ENCODE measurements around the gene SUSD2. TPM values are rescaled to one million over a fixed set of nuclear protein-coding genes. Genes with fewer than 3 reads are reported as not detected.
"Not testable (repeated sequence)": the region's sequence is repeated elsewhere in the genome, so short reads cannot be mapped to it uniquely, and the experiment has no call there.

SUSD2 gene
- polyA plus RNA-seq, 1 donor from 2014 or later: not detected

DNA sequence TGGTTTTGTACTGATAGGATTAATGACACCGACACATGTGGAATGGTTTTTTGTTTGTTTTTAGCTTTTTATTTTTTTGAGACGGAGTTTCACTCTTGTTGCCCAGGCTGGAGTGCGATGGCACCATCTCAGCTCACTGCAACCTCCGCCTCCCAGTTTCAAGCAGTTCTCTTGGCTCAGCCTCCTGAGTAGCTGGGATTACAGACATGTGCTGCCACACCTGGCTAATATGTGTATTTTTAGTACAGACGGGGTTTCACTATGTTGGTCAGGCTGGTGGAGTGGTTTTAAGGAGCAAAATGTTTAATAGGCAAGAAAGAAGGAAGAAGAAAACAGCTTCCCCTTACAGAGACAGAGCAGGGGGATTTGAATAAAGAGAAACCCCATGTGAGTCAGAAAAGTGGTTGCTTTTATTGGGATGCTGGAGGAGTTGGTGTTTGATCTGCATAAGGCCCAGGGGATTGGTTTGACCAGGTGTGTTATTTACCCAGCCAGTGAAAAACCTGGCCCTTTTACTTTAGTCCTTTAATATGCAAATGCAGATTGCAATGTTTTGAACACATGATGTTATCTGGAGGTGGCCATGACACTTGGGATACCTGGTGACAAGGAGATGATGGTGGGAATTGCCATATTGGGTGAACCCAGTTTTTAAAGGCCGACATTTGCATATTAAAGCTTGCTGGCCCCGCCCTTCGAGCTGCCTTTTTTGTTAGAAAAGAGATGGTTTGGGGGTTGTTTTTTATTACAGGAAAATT lies 24.3 kb downstream of the SUSD2 start:
- H3K4me3 Mint-ChIP-seq: no peak overlapping the region
- H3K4me1 Mint-ChIP-seq: peaks cover 18 to 20% (median 18%) of the 10 kb centered on the region in 3 donors
- peak overlapping the region in 1 of 3 donors; percentile 39 for H3K27ac Mint-ChIP-seq
- H3K9me3 Mint-ChIP-seq: no peaks in the 10 kb centered on the region
- peaks cover 7% of the 10 kb centered on the region for H3K27me3 Mint-ChIP-seq
- no peaks in the 10 kb centered on the region for H3K36me3 Mint-ChIP-seq

DNA sequence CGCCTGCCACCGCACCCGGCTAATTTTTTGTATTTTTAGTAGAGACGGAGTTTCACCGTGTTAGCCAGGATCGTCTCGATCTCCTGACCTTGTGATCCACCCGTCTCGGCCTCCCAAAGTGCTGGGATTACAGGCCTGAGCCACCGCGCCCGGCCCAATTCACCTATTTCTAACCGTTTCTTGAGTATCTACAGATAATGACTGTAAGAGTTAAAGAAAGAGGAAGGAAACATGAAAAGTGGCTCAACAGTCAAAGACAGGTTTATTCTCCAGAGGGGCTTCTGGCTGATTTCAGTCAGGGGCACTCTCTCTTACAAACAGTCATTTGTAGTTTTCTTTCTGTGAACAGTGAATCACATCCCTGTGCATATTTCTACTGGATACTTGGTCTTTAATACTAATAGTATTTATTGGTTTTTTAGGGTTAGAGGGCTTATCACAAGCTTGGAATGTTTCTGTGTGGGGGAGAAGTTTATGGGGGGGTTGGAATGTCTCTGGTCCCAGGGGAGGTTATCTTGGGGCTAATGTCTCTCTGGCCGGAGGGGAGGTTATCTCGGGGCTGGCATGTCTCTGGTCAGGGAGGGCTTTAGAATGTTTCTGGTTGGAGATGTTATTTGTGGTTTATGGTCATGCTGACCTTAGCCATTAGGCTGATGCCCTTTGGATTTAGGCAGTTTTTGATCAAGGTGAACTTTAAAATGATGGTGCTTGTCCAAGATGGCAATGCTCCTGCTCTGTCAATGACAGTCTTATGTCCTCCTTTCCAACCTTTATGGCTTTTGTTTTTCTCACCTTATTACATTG lies 25.4 kb downstream of the SUSD2 start:
- H3K27ac Mint-ChIP-seq, H3K9me3 Mint-ChIP-seq, H3K36me3 Mint-ChIP-seq, H3K27me3 Mint-ChIP-seq: not testable (repeated sequence)
- Mint-ChIP-seq H3K4me3 (peak overlapping the region in 2 of 4 donors; percentile 75 to 81), H3K4me1 (peaks cover 18 to 20% (median 18%) of the 10 kb centered on the region in 3 donors)

DNA sequence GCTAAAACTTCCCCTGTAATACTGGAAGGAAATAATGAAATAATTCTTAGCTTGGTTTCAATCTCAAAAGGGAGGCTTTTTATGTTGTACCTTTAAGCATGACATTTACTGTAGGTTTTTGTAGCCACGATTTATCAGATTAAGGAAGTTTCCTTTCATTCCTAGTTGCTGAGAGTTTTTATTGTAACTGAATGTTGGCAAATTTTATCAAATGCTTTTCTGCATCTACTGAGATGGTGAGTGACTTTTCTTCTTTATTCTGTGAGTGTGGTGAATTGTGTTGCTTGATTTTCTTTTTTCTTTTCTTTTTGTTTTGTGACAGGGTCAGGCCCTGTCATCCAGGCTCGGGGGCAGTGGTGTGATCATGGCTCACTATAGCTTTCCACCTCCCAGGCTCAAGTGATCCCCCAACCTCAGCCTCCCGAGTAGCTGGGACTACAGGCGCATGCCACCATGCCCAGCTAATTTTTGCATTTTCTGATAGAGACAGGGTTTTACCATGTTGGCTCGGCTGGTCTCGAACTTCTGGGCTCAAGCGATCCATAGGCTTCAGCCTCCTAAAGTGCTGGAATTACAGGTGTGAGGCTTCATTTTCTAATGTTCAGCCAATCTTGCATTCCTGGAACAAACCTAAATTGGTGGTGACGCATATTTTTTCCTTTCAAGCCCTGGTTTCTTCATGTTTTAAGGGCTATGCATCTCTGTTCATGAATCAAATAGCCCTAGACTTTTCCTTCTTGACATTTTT lies 26.2 kb downstream of the SUSD2 start:
- Mint-ChIP-seq H3K9me3 (no peaks in the 10 kb centered on the region), H3K27me3 (peaks cover 4% of the 10 kb centered on the region), H3K4me1 (peaks cover 16 to 22% (median 18%) of the 10 kb centered on the region in 3 donors), H3K27ac (peak overlapping the region in 1 of 3 donors; percentile 2), H3K4me3 (no peak overlapping the region), H3K36me3 (no peaks in the 10 kb centered on the region)

DNA sequence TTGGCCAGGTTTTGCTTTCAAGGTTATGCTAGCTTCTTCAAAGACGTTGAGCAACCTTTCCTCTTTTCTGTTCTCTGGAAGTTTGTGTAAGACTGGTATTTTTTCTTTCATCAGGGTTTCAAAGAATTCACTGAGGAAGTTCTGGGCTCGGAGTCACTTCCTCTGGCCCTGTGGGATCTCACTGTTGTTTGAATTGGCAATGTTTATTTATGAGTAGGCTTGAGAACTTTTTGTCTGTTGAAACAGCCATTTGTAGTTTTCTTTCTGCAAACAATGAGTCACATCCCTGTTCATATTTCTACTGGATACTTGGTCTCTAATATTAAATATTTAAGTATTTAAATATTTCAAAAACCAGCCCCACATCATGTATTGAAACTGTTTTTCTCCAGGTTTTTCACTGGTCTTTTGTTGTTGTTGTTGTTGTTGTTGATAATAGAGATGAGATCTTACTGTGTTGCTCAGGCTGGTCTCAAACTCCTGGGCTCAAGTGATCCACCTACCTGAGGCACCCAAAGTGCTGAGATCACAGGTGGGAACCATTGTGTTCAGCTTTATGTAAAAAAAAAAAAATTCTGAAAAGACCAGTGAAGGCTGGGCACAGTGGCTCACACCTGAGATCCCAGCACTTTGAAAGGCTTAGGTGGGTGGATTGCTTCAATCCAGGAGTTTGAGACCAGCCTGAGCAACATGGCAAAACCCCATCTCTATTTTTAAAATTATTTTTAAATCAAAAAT lies 26.9 kb downstream of the SUSD2 start:
- peaks cover 4% of the 10 kb centered on the region for H3K27me3 Mint-ChIP-seq
- H3K27ac Mint-ChIP-seq: no peak overlapping the region
- H3K9me3 Mint-ChIP-seq: no peaks in the 10 kb centered on the region
- H3K4me1 Mint-ChIP-seq: peaks cover 16 to 22% (median 18%) of the 10 kb centered on the region in 3 donors
- H3K4me3 Mint-ChIP-seq: no peak overlapping the region
- no peaks in the 10 kb centered on the region for H3K36me3 Mint-ChIP-seq

DNA sequence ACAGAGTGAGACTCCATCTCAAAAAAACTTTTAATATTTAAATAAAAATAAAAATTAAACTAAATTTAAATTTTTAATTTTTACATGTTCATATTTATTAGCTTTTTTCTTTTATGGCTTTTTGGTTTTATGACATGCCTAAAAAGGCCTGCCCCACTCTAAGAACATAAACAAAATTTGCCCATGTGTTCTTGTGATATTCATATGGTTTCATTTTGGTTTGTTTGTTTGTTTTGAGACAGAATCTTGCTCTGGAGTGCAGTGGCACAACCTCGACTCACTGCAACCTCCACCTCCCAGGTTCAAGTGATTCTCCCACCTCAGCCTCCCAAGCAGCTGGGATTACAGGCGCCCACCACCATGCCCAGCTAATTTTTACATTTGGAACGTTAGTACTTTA lies 27.7 kb downstream of the SUSD2 start:
- H3K27ac Mint-ChIP-seq: no peak overlapping the region
- no peaks in the 10 kb centered on the region for H3K36me3 Mint-ChIP-seq
- H3K27me3 Mint-ChIP-seq: peaks cover 4% of the 10 kb centered on the region
- H3K4me1 Mint-ChIP-seq: peaks cover 16 to 22% (median 18%) of the 10 kb centered on the region in 3 donors
- no peak overlapping the region for H3K4me3 Mint-ChIP-seq
- H3K9me3 Mint-ChIP-seq: no peaks in the 10 kb centered on the region

DNA sequence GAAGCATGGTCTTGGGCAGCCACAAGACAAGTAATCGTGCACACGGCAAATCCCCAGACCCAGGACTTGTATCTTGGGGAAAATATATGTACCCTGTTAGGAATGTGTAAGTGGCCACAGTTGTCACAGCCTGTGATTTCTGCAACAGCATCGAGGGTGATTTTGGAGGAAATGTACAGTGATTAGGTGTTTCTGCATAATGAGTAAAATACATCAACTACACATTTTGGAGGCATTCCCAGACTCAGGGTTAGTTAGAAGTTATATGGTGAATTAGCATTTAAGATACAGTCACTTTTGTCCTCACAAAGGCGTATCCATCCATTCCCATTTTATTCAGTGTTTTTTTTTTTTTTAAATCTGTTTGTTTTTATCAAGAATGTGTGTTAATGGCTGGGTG lies 28.4 kb downstream of the SUSD2 start:
- H3K36me3 Mint-ChIP-seq: no peaks in the 10 kb centered on the region
- H3K27me3 Mint-ChIP-seq: peaks cover 9% of the 10 kb centered on the region
- no peaks in the 10 kb centered on the region for H3K9me3 Mint-ChIP-seq
- no peak overlapping the region for H3K4me3 Mint-ChIP-seq
- H3K4me1 Mint-ChIP-seq: peaks cover 14 to 22% (median 16%) of the 10 kb centered on the region in 3 donors
- H3K27ac Mint-ChIP-seq: no peak overlapping the region

DNA sequence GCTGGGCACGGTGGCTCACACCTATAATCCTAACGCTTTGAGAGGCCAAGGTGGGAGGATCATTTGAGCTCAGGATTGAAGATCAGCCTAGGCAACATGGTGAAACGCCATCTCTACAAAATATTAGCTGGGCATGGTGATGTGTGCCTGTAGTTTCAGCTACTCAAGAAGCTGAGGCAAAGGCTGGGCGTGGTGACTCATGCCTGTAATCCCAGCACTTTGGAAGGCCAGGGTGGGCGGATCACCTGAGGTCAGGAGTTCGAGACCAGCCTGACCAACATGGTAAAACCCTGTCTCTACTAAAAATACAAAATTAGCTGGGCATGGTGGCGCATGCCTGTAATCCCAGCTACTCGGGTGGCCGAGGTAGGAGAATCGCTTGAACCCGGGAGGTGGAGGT lies 29.1 kb downstream of the SUSD2 start:
- not testable (repeated sequence) for H3K27me3 Mint-ChIP-seq, H3K9me3 Mint-ChIP-seq, H3K4me3 Mint-ChIP-seq, H3K36me3 Mint-ChIP-seq, H3K27ac Mint-ChIP-seq
- H3K4me1 Mint-ChIP-seq: peaks cover 12 to 20% (median 14%) of the 10 kb centered on the region in 3 donors

DNA sequence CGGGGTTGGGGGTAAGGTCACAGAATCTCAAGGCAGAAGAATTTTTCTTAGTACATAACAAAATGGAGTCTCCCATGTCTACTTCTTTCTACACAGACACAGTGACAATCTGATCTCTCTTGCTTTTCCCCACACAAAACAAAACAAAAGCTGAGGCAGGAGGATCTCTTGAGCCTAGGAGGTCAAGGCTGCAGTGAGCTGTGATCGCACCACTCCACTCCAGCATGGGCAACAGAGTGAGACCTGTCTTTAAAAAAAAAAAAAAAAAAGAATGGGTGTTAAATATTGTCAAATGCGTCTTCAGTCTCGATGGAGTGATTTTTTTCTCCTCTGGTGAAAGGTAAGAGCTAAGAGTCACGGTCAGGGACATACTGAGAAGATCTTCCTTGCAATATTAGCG lies 30.4 kb downstream of the SUSD2 start:
- not testable (repeated sequence) for H3K27ac Mint-ChIP-seq, H3K36me3 Mint-ChIP-seq, H3K4me3 Mint-ChIP-seq, H3K27me3 Mint-ChIP-seq, H3K9me3 Mint-ChIP-seq
- H3K4me1 Mint-ChIP-seq: peaks cover 8 to 11% (median 10%) of the 10 kb centered on the region in 3 donors

DNA sequence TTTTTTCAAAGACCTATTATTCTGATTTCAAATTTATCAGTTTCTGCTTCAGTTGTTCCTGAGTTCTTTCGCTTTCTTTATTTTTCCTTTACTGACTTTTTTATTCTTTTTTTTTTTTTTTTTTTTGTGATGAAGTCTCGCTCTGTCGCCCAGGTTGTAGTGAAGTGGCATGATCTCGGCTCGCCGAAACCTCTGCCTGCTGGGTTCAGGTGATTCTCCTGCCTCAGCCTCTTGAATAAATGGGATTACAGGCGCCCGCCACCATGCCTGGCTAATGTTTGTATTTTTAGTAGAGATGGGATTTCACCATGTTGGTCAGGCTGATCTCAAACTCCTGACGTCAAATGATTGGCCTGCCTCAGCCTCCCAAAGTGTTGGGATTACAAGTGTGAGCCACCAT lies 31.8 kb downstream of the SUSD2 start:
- H3K9me3 Mint-ChIP-seq, H3K4me3 Mint-ChIP-seq, H3K36me3 Mint-ChIP-seq, H3K27me3 Mint-ChIP-seq, H3K4me1 Mint-ChIP-seq: not testable (repeated sequence)
- H3K27ac Mint-ChIP-seq: peak overlapping the region in 1 of 3 donors; percentile 39

DNA sequence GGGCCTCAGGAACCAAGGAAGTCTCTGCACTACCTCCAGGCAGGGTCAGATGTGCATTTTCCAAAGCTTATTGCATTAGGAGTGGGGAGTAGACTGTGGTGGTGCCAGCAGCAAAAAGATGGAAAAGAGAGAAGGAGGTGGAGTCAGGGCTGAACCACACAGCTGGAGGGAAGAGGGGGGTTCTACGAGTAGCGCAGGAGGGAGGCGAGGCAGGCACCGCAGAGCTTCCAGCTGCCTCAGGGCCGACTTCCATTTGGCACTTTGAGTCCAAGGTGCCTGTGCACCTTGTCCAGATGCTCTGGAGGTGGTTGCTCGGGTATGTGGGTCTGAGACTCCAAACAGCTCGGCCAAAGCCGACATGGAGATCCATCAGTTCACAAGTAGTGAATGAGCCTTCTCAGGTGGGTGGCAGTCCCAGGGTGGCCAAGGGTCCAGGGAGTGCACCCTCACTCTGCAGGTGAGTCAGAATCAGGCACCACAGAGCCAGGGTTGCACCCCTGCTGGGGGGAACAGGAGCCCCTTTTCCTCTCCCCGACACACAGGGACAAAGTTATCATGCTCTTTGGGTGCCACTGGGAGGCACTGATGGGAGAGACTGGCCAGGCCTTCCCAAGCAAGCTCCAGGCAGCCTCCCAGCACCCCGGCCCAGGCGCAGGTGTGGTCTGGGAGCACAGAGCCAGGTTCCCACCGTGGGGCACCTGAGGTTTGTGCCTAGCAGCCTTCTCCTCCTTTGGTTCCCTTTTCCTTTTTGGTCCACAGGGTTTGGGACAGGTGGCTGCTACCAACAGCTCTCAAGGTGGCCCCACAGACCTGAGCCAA lies 33.4 kb downstream of the SUSD2 start:
- no peak overlapping the region for H3K4me3 Mint-ChIP-seq
- H3K27ac Mint-ChIP-seq: peak overlapping the region in 1 of 3 donors; percentile 18
- H3K4me1 Mint-ChIP-seq: peaks cover 0 to 4% (median 0%) of the 10 kb centered on the region in 3 donors

DNA sequence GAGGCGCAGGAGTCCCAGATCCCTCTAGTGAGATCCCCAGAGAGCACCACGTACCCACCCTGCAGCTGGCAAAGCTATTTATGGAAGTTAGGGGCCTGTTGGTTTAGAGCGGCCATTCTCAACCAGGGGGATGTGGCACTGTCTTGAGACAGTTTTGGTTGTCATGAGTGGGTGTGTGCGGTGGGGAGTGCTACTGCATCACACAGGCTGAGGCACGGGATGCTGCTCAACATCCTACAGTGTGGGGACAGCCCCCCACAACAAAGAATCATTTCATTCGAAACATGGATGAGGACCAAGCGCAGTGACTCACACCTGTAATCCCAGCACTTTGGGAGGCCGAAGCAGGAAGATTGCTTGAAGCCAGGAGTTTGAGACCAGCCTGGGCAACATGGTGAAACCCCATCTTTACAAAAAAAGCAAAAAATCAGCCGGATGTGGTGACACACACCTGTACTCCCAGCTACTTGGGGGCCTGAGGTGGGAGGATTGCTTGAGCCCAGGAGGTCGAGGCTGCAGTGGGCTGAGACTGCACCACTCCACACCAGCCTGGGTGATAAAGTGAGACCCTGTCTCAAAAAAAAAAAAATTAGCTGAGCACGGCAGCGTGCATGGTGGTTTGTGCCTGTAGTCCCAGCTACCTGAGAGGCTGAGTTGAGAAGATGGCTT lies 35.4 kb downstream of the SUSD2 start:
- no peaks in the 10 kb centered on the region for H3K9me3 Mint-ChIP-seq
- H3K27ac Mint-ChIP-seq: no peak overlapping the region
- H3K4me1 Mint-ChIP-seq: peaks cover 0 to 4% (median 0%) of the 10 kb centered on the region in 3 donors
- peaks cover 5% of the 10 kb centered on the region for H3K27me3 Mint-ChIP-seq
- H3K4me3 Mint-ChIP-seq: no peak overlapping the region
- peaks cover 2% of the 10 kb centered on the region for H3K36me3 Mint-ChIP-seq

More for the DNA sequence above, 33.4 kb downstream of the SUSD2 start:
- peaks cover 2% of the 10 kb centered on the region for H3K36me3 Mint-ChIP-seq
- H3K27me3 Mint-ChIP-seq: peaks cover 5% of the 10 kb centered on the region
- H3K9me3 Mint-ChIP-seq: no peaks in the 10 kb centered on the region

DNA sequence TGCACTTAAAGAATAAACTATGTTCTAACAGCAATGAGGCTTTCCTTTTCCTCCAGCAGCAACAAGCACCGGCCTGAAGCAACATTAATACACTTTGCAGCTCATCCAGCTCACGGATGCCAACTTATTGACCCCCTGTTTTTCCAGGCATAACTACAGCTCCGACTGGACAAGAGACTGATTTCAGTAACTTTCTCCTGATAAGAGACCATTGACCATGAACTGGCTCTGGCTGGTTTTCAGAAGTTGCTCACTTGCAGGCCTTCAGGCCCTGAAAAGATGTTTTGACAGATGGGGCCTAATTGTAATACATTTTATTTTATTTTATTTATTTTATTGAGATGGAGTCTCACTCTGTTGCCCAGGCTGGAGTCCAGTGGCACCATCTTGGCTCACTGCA lies 36.1 kb downstream of the SUSD2 start:
- peaks cover 5% of the 10 kb centered on the region for H3K27me3 Mint-ChIP-seq
- no peak overlapping the region for H3K27ac Mint-ChIP-seq
- peaks cover 0 to 2% (median 0%) of the 10 kb centered on the region in 3 donors for H3K4me1 Mint-ChIP-seq
- H3K36me3 Mint-ChIP-seq: peaks cover 2% of the 10 kb centered on the region
- no peak overlapping the region for H3K4me3 Mint-ChIP-seq
- no peaks in the 10 kb centered on the region for H3K9me3 Mint-ChIP-seq

DNA sequence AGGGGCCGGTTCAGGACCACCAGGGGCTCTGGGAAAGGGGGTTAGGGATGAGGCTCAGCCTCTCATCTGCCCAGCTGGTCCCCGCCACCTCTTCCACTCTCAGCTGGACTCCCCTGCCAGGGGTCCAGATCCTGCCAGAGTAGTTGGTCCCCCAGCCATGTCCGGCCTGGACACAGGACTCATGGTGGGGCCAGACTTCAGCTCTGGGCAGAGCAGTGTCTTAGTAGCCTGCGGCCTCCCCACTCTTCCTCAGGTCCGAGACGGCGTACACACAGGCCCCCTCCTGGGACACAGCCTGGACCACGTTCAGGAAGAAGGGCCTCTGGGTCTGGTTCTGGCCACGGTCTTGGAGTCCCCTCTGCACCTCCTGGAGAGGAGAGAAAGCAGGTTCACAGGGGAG lies 38.5 kb downstream of the SUSD2 start:
- peaks cover 0 to 4% (median 0%) of the 10 kb centered on the region in 3 donors for H3K9me3 Mint-ChIP-seq
- H3K4me3 Mint-ChIP-seq: no peak overlapping the region
- H3K27ac Mint-ChIP-seq: no peak overlapping the region
- H3K27me3 Mint-ChIP-seq: no peaks in the 10 kb centered on the region
- peaks cover 0 to 2% (median 0%) of the 10 kb centered on the region in 3 donors for H3K4me1 Mint-ChIP-seq
- H3K36me3 Mint-ChIP-seq: peaks cover 2% of the 10 kb centered on the region

All from IgD-negative memory B cell (primary cell).